Gastrocnemius medialis (tissue), 4 donors: ENCODE measurements around the gene CCND2.

Source experiments
- POLR2A ChIP-seq, 2 donors: fragments of 450-650 bp; IDR thresholded peaks; one replicate each; pipeline ENCODE4 v1.6.1; 2017; ENCODE audit warnings: antibody characterized with exemption in 2 of 2, mild to moderate bottlenecking in 2 of 2, moderate library complexity in 2 of 2
- TF ChIP-seq, protein P1 (sequence below), 5 experiments: fragments of 450-650 bp in 3 of 5; fragments of 200-600 bp in 2 of 5; sonication (generic) in 2 of 5; IDR thresholded peaks in 4 of 5; conservative IDR thresholded peaks in 1 of 5; 1 replicate in 4 of 5; 2 replicates in 1 of 5; pipeline ENCODE4 v1.5.1; 2016 to 2019; ENCODE audit warnings: antibody characterized with exemption in 5 of 5, mild to moderate bottlenecking in 3 of 5, moderate library complexity in 3 of 5

DNA sequence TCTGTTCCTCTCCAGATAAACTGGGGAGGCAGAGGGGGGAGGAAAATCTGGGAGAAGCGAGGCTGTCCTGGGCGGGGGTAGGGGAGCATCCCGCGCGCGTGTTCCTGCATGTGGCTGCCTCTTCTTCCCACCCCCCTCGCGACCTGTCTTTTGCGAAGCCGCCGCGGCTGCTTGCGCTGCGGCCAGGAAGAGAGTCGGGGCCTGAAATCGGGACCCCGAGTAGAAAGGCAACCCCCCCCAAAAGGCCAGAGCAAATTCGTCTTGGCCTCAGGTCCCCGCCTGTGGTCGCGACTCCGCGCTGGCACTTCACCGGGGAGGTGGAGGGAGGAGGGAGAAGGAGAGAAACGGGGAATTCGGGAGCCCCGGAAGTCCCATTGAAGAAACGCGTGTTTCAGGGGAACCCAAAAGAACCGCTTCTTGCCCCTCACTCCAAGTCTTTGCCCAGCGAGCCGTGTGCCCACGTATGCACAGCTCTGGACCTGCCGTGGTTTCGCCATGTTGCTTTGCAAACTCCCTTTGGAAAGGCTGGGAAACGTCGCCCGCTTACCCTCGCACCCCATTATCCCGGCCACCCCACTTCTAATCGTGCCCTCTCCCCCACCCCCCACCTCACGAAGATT is 944 bp downstream of the CCND2 start:
- no peak for TF ChIP-seq POLR2A (IDR thresholded peaks at IDR 0.05)
- TF ChIP-seq, protein P1, sequence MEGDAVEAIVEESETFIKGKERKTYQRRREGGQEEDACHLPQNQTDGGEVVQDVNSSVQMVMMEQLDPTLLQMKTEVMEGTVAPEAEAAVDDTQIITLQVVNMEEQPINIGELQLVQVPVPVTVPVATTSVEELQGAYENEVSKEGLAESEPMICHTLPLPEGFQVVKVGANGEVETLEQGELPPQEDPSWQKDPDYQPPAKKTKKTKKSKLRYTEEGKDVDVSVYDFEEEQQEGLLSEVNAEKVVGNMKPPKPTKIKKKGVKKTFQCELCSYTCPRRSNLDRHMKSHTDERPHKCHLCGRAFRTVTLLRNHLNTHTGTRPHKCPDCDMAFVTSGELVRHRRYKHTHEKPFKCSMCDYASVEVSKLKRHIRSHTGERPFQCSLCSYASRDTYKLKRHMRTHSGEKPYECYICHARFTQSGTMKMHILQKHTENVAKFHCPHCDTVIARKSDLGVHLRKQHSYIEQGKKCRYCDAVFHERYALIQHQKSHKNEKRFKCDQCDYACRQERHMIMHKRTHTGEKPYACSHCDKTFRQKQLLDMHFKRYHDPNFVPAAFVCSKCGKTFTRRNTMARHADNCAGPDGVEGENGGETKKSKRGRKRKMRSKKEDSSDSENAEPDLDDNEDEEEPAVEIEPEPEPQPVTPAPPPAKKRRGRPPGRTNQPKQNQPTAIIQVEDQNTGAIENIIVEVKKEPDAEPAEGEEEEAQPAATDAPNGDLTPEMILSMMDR (IDR thresholded peaks at IDR 0.05 in 4 of 5, conservative IDR thresholded peaks at IDR 0.05 in 1 of 5), result no peak
